Esophagus squamous epithelium (tissue), 5 donors: ENCODE data around the gene EPHA4. TPM values are rescaled to one million over a fixed set of nuclear protein-coding genes. Genes with fewer than 3 reads are reported as not detected.

ENCODE experiments used
- DNase-seq: peaks from one replicate; lab custom pipeline; 2025; lab: John Stamatoyannopoulos, UW
- H3K27ac ChIP-seq, 4 donors: fragments of 200-600 bp; sonication (generic); one replicate each; pipeline ENCODE4 v1.5.1; 2016 to 2019; ENCODE audit warnings: mild to moderate bottlenecking in 1 of 4
- H3K27me3 ChIP-seq, 4 donors: fragments of 200-600 bp; sonication (generic); 1 replicate in 3 of 4; 2 replicates in 1 of 4; pipeline versions ENCODE4 v1.5.1 to v1.6.0; 2017 to 2021; ENCODE audit warnings: antibody characterized with exemption in 1 of 4
- H3K36me3 ChIP-seq, 3 donors: fragments of 200-600 bp; sonication (generic); one replicate each; pipeline ENCODE4 v1.5.1; 2016 to 2019
- H3K4me1 ChIP-seq, 3 donors: fragments of 200-600 bp; sonication (generic); one replicate each; pipeline ENCODE4 v1.5.1; 2017 to 2019
- H3K4me3 ChIP-seq, 4 donors: fragments of 200-600 bp; sonication (generic); 1 replicate in 3 of 4; 2 replicates in 1 of 4; pipeline ENCODE4 v1.5.1; 2016 to 2019; ENCODE audit warnings: mild to moderate bottlenecking in 2 of 4, moderate library complexity in 1 of 4
- H3K9me3 ChIP-seq, 3 donors: fragments of 200-600 bp; sonication (generic); one replicate each; pipeline ENCODE4 v1.5.1; 2016 to 2019
- POLR2A ChIP-seq, 4 donors: fragments of 450-650 bp; IDR thresholded peaks; one replicate each; pipeline ENCODE4 v1.6.1; 2017; ENCODE audit warnings: antibody characterized with exemption in 4 of 4, mild to moderate bottlenecking in 4 of 4, moderate library complexity in 3 of 4
- WGBS, 2 donors: methylation state at CpG; one replicate each; pipeline ENCODE4 v1.1.5; 2018; 5-methylcytosine and 5-hydroxymethylcytosine counted together
- intact Hi-C: fragments of 100-400 bp; cut with DNase I; formaldehyde crosslinking; loops from one replicate; pipeline ENCODE4 v1.15.0; 2022
- total RNA-seq, 4 donors: library from RNA; depleted of rRNA; stranded (reverse); fragments of >200 nt; gene quantifications; one replicate each; pipeline ENCODE4 v1.1.0, GENCODE V29; 2016
- TF ChIP-seq, protein P1 (sequence below), 6 experiments: fragments of 450-650 bp in 4 of 6; fragments of 200-600 bp in 2 of 6; sonication (generic) in 2 of 6; IDR thresholded peaks; one replicate each; pipeline ENCODE4 v1.5.1; 2016 to 2019; ENCODE audit warnings: antibody characterized with exemption in 6 of 6, mild to moderate bottlenecking in 4 of 6, moderate library complexity in 4 of 6
- donor health status: DM: yes; HTN: yes; CAD: no.

Gene EPHA4
- total RNA-seq, 4 donors from 2014 or later: 5.9 to 30.3 (median 25.2) TPM

DNA sequence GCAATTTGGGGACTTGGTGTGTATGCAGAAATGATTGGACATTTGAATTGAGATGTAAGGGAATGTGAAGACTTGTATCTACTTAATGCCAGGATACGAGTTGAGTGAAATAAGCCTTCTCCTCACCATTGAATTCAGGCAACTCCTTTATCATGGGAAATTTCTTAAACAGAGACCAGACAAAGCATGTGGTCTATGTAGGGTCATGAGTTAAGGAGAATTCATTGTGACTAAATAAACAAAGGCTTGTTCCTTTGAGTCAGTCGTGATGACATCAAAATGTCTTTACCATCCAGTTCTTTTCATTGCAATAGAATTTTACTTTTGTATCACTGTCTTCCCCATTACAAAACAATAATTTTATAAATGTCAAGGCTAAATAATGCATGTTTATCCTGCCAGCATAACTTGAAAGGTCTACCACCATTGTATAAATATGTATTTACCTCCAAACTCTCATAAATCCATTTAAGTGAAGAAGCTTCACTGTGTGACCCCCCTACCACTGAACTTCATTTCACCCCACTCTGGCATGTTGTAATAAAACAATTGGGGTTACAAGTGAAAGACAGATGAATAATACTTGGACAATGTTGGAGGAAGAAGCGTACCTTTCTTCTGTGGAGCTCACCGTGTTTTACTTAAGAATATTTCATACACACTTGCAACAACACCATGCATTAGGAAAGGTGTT is 149.4 kb downstream of the EPHA4 start:
- no peaks in the 10 kb centered on the region for H3K9me3 ChIP-seq
- peaks cover 0 to 16% (median 5%) of the 10 kb centered on the region in 3 donors for H3K4me1 ChIP-seq
- DNase-seq: no peak
- no peaks in the 10 kb centered on the region for H3K27me3 ChIP-seq
- H3K27ac ChIP-seq: peak overlapping the region in 2 of 4 donors; percentile 16 to 69
- no peak overlapping the region for H3K4me3 ChIP-seq
- TF ChIP-seq, protein P1, sequence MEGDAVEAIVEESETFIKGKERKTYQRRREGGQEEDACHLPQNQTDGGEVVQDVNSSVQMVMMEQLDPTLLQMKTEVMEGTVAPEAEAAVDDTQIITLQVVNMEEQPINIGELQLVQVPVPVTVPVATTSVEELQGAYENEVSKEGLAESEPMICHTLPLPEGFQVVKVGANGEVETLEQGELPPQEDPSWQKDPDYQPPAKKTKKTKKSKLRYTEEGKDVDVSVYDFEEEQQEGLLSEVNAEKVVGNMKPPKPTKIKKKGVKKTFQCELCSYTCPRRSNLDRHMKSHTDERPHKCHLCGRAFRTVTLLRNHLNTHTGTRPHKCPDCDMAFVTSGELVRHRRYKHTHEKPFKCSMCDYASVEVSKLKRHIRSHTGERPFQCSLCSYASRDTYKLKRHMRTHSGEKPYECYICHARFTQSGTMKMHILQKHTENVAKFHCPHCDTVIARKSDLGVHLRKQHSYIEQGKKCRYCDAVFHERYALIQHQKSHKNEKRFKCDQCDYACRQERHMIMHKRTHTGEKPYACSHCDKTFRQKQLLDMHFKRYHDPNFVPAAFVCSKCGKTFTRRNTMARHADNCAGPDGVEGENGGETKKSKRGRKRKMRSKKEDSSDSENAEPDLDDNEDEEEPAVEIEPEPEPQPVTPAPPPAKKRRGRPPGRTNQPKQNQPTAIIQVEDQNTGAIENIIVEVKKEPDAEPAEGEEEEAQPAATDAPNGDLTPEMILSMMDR (IDR thresholded peaks at IDR 0.05): no peak
- TF ChIP-seq POLR2A (IDR thresholded peaks at IDR 0.05): no peak
- intact Hi-C loops: no loop called here
- 69 to 70% methylated on average over 4 of the region's 4 CpGs for WGBS, 2 donors
- peaks cover 0 to 33% (median 0%) of the 10 kb centered on the region in 3 donors for H3K36me3 ChIP-seq

- H3K27ac ChIP-seq: no peak overlapping the region
- no peaks in the 10 kb centered on the region for H3K9me3 ChIP-seq
- peaks cover 0 to 16% (median 5%) of the 10 kb centered on the region in 3 donors for H3K4me1 ChIP-seq
- intact Hi-C loops: no loop called here
- no peak overlapping the region for H3K4me3 ChIP-seq
- H3K27me3 ChIP-seq: no peaks in the 10 kb centered on the region
- 61 to 68% methylated on average over 7 of the region's 7 CpGs for WGBS, 2 donors
- peaks cover 0 to 17% (median 0%) of the 10 kb centered on the region in 3 donors for H3K36me3 ChIP-seq
- no peak for DNase-seq
- no peak for TF ChIP-seq POLR2A (IDR thresholded peaks at IDR 0.05)
- TF ChIP-seq, protein P1 (IDR thresholded peaks at IDR 0.05): no peak
Observed at GRCh38 chr2:221420245-221420644, 151.9 kb downstream of the EPHA4 start.

- Histone ChIP-seq H3K27me3 (peaks cover 0 to 7% (median 0%) of the 10 kb centered on the region in 4 donors), H3K36me3 (peaks cover 0 to 9% (median 0%) of the 10 kb centered on the region in 3 donors), H3K27ac (no peak overlapping the region), H3K9me3 (no peaks in the 10 kb centered on the region), H3K4me1 (no peaks in the 10 kb centered on the region), H3K4me3 (no peak overlapping the region)
- intact Hi-C loops: no loop called here
- TF ChIP-seq, protein P1 (IDR thresholded peaks at IDR 0.05): no peak
- no peak for TF ChIP-seq POLR2A (IDR thresholded peaks at IDR 0.05)
- WGBS, 2 donors: 81 to 96% methylated on average over 2 to 5 of the region's 5 CpGs
- no peak for DNase-seq
Observed at GRCh38 chr2:221415789-221416188, 156.3 kb downstream of the EPHA4 start.

- H3K27ac ChIP-seq: no peak overlapping the region
- no peak overlapping the region for H3K4me3 ChIP-seq
- no peaks in the 10 kb centered on the region for H3K36me3 ChIP-seq
- H3K27me3 ChIP-seq: peaks cover 0 to 7% (median 0%) of the 10 kb centered on the region in 4 donors
- no peak for DNase-seq
- no peaks in the 10 kb centered on the region for H3K4me1 ChIP-seq
- 96 to 100% methylated on average over 1 of the region's 1 CpG for WGBS, 2 donors
- TF ChIP-seq, protein P1 (IDR thresholded peaks at IDR 0.05): no peak
- TF ChIP-seq POLR2A (IDR thresholded peaks at IDR 0.05): no peak
- H3K9me3 ChIP-seq: no peaks in the 10 kb centered on the region
- intact Hi-C loops: no loop called here
Observed at GRCh38 chr2:221412978-221413377, 159.1 kb downstream of the EPHA4 start.

- TF ChIP-seq, protein P1 (IDR thresholded peaks at IDR 0.05): no peak
- no peak for TF ChIP-seq POLR2A (IDR thresholded peaks at IDR 0.05)
- Histone ChIP-seq H3K27me3 (peaks cover 0 to 7% (median 0%) of the 10 kb centered on the region in 4 donors), H3K36me3 (no peaks in the 10 kb centered on the region), H3K4me3 (no peak overlapping the region), H3K4me1 (no peaks in the 10 kb centered on the region), H3K27ac (no peak overlapping the region), H3K9me3 (no peaks in the 10 kb centered on the region)
- intact Hi-C loops: no loop called here
- no peak for DNase-seq
- 65 to 72% methylated on average over 4 of the region's 4 CpGs for WGBS, 2 donors
Observed at GRCh38 chr2:221410487-221410886, 161.6 kb downstream of the EPHA4 start.
